Stomach (tissue), 9 donors: Measurements from ENCODE around the gene GSDMA. TPM values are rescaled to one million over a fixed set of nuclear protein-coding genes. Genes with fewer than 3 reads are reported as not detected.
A peak's percentile ranks its signal among the peaks of the same experiment; 100 is the strongest.
"Not testable (repeated sequence)": the region's sequence is repeated elsewhere in the genome, so short reads cannot be mapped to it uniquely, and the experiment has no call there.

Experiments
- DNase-seq, 2 donors: peaks; one replicate each; pipeline versions ENCODE4 v3.0.0 to v3.0.0-alpha.2; 2013 to 2019
- H3K27ac ChIP-seq, 5 donors: fragments of 200-600 bp in 4 of 5; sonication (generic) in 4 of 5; one replicate each; pipeline ENCODE4 v1.5.1; 2013 to 2019; ENCODE audit warnings: mild to moderate bottlenecking in 1 of 5, moderate library complexity in 1 of 5
- H3K27me3 ChIP-seq, 3 donors: fragments of 200-600 bp; sonication (generic); one replicate each; pipeline ENCODE4 v1.5.1; 2017 to 2019; ENCODE audit warnings: mixed run types in 1 of 3
- H3K36me3 ChIP-seq, 4 donors: fragments of 200-600 bp; sonication (generic); 1 replicate in 3 of 4; 2 replicates in 1 of 4; pipeline ENCODE4 v1.5.1; 2016 to 2019
- H3K4me1 ChIP-seq, 4 donors: fragments of 200-600 bp; sonication (generic); one replicate each; pipeline ENCODE4 v1.5.1; 2016 to 2019
- H3K4me3 ChIP-seq, 4 donors: fragments of 200-600 bp; sonication (generic) in 3 of 4; one replicate each; pipeline ENCODE4 v1.5.1; 2016 to 2019; ENCODE audit warnings: mild to moderate bottlenecking in 1 of 4
- H3K9me3 ChIP-seq, 4 donors: fragments of 200-600 bp; sonication (generic); one replicate each; pipeline ENCODE4 v1.5.1; 2016 to 2019
- EP300 ChIP-seq: sonication (generic); formaldehyde crosslinking; IDR thresholded peaks from one replicate; pipeline ENCODE4 v1.6.1; 2017; ENCODE audit warnings: antibody characterized with exemption
- POLR2A ChIP-seq, 4 donors: fragments of 450-650 bp; IDR thresholded peaks; one replicate each; pipeline ENCODE4 v1.6.1; 2016; ENCODE audit warnings: antibody characterized with exemption in 4 of 4, control low read depth in 2 of 4, mild to moderate bottlenecking in 1 of 4, moderate library complexity in 1 of 4
- POLR2AphosphoS5 ChIP-seq, 3 donors: sonication (generic); formaldehyde crosslinking; IDR thresholded peaks; one replicate each; pipeline ENCODE4 v1.6.1; 2016; ENCODE audit warnings: antibody characterized with exemption in 3 of 3
- WGBS, 5 donors: extraction: QIAGEN DNeasy Blood & Tissue Kit in 3 of 5; methylation state at CpG; one replicate each; pipeline versions ENCODE4 v1.1.5 to v1.1.7; 2013 to 2018; 5-methylcytosine and 5-hydroxymethylcytosine counted together
- intact Hi-C: fragments of 100-400 bp; cut with DNase I; formaldehyde crosslinking; loops from one replicate; pipeline ENCODE4 v1.15.1; 2023; ENCODE audit warnings: low total_unique reads
- polyA plus RNA-seq, 3 donors: library from polyadenylated mRNA; stranded (reverse); fragments of 200-250 nt; gene quantifications; one replicate each; pipeline ENCODE4 v1.2.3, GENCODE V29; 2013
- total RNA-seq, 5 donors: library from RNA; depleted of rRNA; stranded (reverse); fragments of >200 nt; gene quantifications; one replicate each; pipeline versions ENCODE4 v1.1.0 to v1.2.3, GENCODE V29; 2014 to 2016
- TF ChIP-seq, protein P1 (sequence below), 7 experiments: fragments of 450-650 bp in 4 of 7; fragments of 200-600 bp in 3 of 7; sonication (generic) in 3 of 7; IDR thresholded peaks; one replicate each; pipeline ENCODE4 v1.5.1; 2016 to 2019; ENCODE audit warnings: antibody characterized with exemption in 7 of 7, control low read depth in 2 of 7, mild to moderate bottlenecking in 1 of 7
- donor health status: healthy with polysubstance abuse.
- donor health status: Bipolar disorder and iron deficiency.
- donor health status: healthy.

Gene GSDMA
- total and polyA plus RNA-seq, 8 donors, result 0.08 to 0.92 TPM; not detected in 6

DNA sequence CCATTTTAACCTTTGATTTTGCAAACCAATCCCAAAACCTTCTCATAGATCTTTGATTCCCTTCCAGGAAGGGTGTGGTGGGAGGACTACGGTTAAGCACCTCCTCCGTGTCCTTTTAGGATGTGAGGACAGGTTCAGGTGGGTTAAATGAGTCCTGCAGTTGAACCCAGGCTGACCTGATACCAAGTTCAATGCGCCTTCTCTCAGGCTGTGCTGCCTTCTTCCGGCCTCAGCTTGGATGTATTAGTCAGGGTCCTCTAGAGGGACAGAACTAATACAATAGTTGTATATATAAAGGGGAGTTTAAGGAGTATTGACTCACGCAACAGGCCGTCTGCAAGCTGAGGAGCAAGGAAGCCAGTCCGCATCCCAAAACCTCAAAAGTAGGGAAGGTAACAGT, 41.9 kb downstream of the GSDMA start:
- no peak for DNase-seq
- no peak for TF ChIP-seq POLR2AphosphoS5 (IDR thresholded peaks at IDR 0.05)
- no peak for TF ChIP-seq EP300
- TF ChIP-seq POLR2A (IDR thresholded peaks at IDR 0.05), result no peak
- TF ChIP-seq, protein P1, sequence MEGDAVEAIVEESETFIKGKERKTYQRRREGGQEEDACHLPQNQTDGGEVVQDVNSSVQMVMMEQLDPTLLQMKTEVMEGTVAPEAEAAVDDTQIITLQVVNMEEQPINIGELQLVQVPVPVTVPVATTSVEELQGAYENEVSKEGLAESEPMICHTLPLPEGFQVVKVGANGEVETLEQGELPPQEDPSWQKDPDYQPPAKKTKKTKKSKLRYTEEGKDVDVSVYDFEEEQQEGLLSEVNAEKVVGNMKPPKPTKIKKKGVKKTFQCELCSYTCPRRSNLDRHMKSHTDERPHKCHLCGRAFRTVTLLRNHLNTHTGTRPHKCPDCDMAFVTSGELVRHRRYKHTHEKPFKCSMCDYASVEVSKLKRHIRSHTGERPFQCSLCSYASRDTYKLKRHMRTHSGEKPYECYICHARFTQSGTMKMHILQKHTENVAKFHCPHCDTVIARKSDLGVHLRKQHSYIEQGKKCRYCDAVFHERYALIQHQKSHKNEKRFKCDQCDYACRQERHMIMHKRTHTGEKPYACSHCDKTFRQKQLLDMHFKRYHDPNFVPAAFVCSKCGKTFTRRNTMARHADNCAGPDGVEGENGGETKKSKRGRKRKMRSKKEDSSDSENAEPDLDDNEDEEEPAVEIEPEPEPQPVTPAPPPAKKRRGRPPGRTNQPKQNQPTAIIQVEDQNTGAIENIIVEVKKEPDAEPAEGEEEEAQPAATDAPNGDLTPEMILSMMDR (IDR thresholded peaks at IDR 0.05), result no peak
- Histone ChIP-seq H3K4me1 (no peaks in the 10 kb centered on the region), H3K27me3 (no peaks in the 10 kb centered on the region), H3K36me3 (no peaks in the 10 kb centered on the region), H3K27ac (no peak overlapping the region), H3K4me3 (no peak overlapping the region), H3K9me3 (no peaks in the 10 kb centered on the region)
- WGBS, 5 donors, result 86 to 94% (median 88%) methylated on average over 7 of the region's 7 CpGs
- intact Hi-C loops, result no loop called here

DNA sequence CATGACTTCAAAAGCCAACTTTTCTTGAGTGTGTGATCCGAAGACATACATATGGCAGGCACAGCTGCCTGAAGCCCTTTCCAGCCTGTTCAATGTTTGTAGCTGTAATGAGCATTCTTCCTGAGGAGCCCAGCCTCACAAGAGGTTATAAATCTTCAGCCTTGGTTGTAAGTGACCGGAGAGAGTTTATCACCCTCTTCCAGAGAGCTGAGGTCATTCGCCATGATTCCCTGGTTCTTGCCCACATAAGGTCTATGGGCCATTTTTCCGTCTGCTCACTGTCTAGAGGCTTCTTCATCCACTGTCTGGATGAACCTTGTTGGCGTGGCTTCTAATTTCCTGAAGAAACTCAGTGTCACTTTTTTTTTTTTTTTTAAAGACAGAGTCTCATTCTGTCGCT, 42.7 kb downstream of the GSDMA start:
- TF ChIP-seq, protein P1 (IDR thresholded peaks at IDR 0.05), result no peak
- no peak for TF ChIP-seq EP300
- TF ChIP-seq POLR2AphosphoS5 (IDR thresholded peaks at IDR 0.05), result no peak
- no peak for TF ChIP-seq POLR2A (IDR thresholded peaks at IDR 0.05)
- Histone ChIP-seq H3K4me3 (no peak overlapping the region), H3K9me3 (no peaks in the 10 kb centered on the region), H3K27ac (no peak overlapping the region), H3K27me3 (no peaks in the 10 kb centered on the region), H3K4me1 (no peaks in the 10 kb centered on the region), H3K36me3 (no peaks in the 10 kb centered on the region)
- intact Hi-C loops, result no loop called here
- DNase-seq, result no peak
- 88 to 93% (median 91%) methylated on average over 6 of the region's 6 CpGs for WGBS, 5 donors

DNA sequence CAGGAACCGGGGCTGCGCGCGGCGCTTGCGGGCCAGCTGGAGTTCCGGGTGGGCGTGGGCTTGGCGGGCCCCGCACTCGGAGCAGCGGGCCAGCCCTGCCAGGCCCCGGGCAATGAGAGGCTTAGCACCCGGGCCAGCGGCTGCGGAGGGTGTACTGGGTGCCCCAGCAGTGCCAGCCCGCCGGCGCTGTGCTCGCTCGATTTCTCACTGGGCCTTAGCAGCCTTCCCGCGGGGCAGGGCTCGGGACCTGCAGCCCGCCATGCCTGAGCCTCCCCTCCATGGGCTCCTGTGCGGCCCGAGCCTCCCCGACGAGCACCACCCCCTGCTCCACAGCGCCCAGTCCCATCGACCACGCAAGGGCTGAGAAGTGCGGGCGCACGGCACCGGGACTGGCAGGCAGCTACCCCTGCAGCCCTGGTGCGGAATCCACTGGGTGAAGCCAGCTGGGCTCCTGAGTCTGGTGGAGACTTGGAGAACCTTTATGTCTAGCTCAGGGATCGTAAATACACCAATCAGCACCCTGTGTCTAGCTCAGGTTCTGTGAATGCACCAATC, 48.2 kb downstream of the GSDMA start:
- not testable (repeated sequence) for DNase-seq, H3K36me3 ChIP-seq, H3K27ac ChIP-seq, H3K4me3 ChIP-seq, H3K27me3 ChIP-seq, H3K9me3 ChIP-seq
- H3K4me1 ChIP-seq, result peaks cover 17 to 29% (median 23%) of the 10 kb centered on the region in 4 donors
- 94 to 99% (median 96%) methylated on average over 13 to 38 of the region's 38 CpGs for WGBS, 5 donors
- intact Hi-C loops, result loop anchor here (10.0 kb wide), 1 partner anchor 154 kb away; no protein-coding TSS in a partner anchor

DNA sequence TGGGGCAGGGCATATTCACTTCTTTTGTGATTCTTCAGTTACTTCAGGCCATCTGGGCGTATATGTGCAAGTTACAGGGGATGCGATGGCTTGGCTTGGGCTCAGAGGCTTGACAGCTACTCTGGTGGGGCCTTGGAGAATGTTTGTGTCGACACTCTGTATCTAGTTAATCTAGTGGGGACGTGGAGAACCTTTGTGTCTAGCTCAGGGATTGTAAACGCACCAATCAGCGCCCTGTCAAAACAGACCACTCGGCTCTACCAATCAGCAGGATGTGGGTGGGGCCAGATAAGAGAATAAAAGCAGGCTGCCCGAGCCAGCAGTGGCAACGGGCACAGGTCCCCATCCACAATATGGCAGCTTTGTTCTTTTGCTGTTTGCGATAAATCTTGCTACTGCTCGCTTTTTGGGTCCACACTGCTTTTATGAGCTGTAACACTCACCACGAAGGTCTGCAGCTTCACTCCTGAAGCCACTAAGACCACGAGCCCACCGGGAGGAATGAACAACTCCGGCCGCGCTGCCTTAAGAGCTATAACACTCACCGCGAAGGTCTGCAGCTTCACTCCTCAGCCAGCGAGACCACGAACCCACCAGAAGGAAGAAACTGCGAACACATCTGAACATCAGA, 49.3 kb downstream of the GSDMA start:
- not testable (repeated sequence) for DNase-seq, H3K27me3 ChIP-seq, H3K4me3 ChIP-seq, H3K9me3 ChIP-seq, H3K36me3 ChIP-seq, H3K27ac ChIP-seq
- intact Hi-C loops, result loop anchor here (10.0 kb wide), 1 partner anchor 153 kb away; no protein-coding TSS in a partner anchor
- peaks cover 21 to 37% (median 25%) of the 10 kb centered on the region in 4 donors for H3K4me1 ChIP-seq
- 73 to 81% (median 77%) methylated on average over 20 to 22 of the region's 22 CpGs for WGBS, 5 donors

DNA sequence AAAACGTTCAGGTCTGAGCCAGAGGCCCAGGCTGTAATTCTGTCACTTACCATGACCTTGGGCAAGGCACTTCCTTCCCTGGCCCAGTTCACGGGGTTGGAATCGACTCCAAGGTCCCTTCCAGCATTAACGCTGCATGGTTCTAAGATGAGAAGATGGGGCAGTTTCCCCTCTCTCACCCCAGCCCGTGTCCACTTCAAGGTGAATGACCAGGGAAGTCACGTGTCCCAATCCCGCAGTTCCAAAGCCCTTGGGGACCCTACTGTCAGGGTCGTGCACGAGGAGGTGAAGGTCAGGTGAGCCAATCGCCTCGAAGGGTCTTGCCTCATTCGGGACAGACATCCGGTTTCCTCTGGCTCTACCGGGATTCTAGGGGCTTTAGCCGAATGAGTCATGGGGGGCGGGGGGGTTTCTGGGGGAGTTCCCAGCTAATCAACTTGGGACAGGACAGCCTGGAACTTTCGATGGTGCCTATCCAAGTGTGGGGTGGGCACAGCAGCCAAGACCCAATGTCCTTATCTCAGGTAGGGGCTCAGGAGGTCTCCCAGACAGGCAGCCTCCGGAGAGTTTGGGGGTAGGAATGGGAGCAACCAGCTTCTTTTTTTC, 51.7 kb downstream of the GSDMA start:
- Histone ChIP-seq H3K36me3 (peaks cover 3 to 10% (median 4%) of the 10 kb centered on the region in 4 donors), H3K4me1 (peaks cover 43 to 59% (median 49%) of the 10 kb centered on the region in 4 donors), H3K4me3 (no peak overlapping the region), H3K27ac (peak overlapping the region in 4 of 5 donors; percentile 52 to 77 (median 62)), H3K27me3 (no peaks in the 10 kb centered on the region), H3K9me3 (no peaks in the 10 kb centered on the region)
- TF ChIP-seq POLR2AphosphoS5 (IDR thresholded peaks at IDR 0.05) (no peak), POLR2A (IDR thresholded peaks at IDR 0.05) (no peak), EP300 (no peak)
- TF ChIP-seq, protein P1 (IDR thresholded peaks at IDR 0.05), result no peak
- WGBS, 5 donors, result 27 to 49% (median 30%) methylated on average over 17 to 18 of the region's 18 CpGs
- DNase-seq, result peak in 1 of 2 donors; percentile 60
- intact Hi-C loops, result loop anchor here (10.0 kb wide), 1 partner anchor 150 kb away; no protein-coding TSS in a partner anchor
